Tibial nerve (tissue), 4 donors: ENCODE results near the gene PLEKHG7. TPM values are rescaled to one million over a fixed set of nuclear protein-coding genes. Genes with fewer than 3 reads are reported as not detected.

Experiments
- DNase-seq, 2 donors: peaks; one replicate each; pipeline ENCODE4 v3.0.0-alpha.2; 2019; ENCODE audit warnings: low spot score in 2 of 2
- H3K27ac ChIP-seq, 4 donors: fragments of 200-600 bp; sonication (generic) in 3 of 4; one replicate each; pipeline ENCODE4 v1.5.1; 2017 to 2019; ENCODE audit warnings: mild to moderate bottlenecking in 1 of 4
- H3K27me3 ChIP-seq, 2 donors: fragments of 200-600 bp; sonication (generic) in 1 of 2; one replicate each; pipeline versions ENCODE4 v1.5.1 to v1.6.0; 2017 to 2019
- H3K36me3 ChIP-seq, 3 donors: fragments of 200-600 bp; sonication (generic); one replicate each; pipeline ENCODE4 v1.5.1; 2018 to 2019
- H3K4me1 ChIP-seq, 4 donors: fragments of 200-600 bp; sonication (generic) in 3 of 4; one replicate each; pipeline ENCODE4 v1.5.1; 2017 to 2019
- H3K4me3 ChIP-seq, 4 donors: fragments of 200-600 bp; sonication (generic) in 3 of 4; one replicate each; pipeline ENCODE4 v1.5.1; 2017 to 2019; ENCODE audit warnings: mild to moderate bottlenecking in 1 of 4, moderate library complexity in 1 of 4
- H3K9me3 ChIP-seq, 4 donors: fragments of 200-600 bp; sonication (generic) in 3 of 4; one replicate each; pipeline ENCODE4 v1.5.1; 2017 to 2019
- CTCF ChIP-seq, 5 experiments: fragments of 200-600 bp in 3 of 5; fragments of 450-650 bp in 2 of 5; sonication (generic) in 3 of 5; IDR thresholded peaks; one replicate each; pipeline ENCODE4 v1.5.1; 2016 to 2019; ENCODE audit warnings: antibody characterized with exemption in 5 of 5, mild to moderate bottlenecking in 3 of 5, moderate library complexity in 2 of 5
- EP300 ChIP-seq, 2 donors: sonication (generic); formaldehyde crosslinking; IDR thresholded peaks; one replicate each; pipeline ENCODE4 v1.6.1; 2017; ENCODE audit warnings: antibody characterized with exemption in 2 of 2, mild to moderate bottlenecking in 1 of 2
- POLR2A ChIP-seq, 2 donors: fragments of 450-650 bp; IDR thresholded peaks; one replicate each; pipeline ENCODE4 v1.6.1; 2017; ENCODE audit warnings: antibody characterized with exemption in 2 of 2, mild to moderate bottlenecking in 2 of 2, moderate library complexity in 2 of 2
- WGBS, 2 donors: methylation state at CpG; one replicate each; pipeline ENCODE4 v1.1.5; 2018; 5-methylcytosine and 5-hydroxymethylcytosine counted together
- total RNA-seq, 4 donors: library from RNA; depleted of rRNA; stranded (reverse); fragments of >200 nt; gene quantifications; one replicate each; pipeline ENCODE4 v1.1.0, GENCODE V29; 2016

PLEKHG7 gene
- total RNA-seq, 4 donors from 2014 or later: 1.2 to 3.1 (median 2.2) TPM

GRCh38 chr12:92721130-92721529 lies 18.3 kb downstream of the PLEKHG7 start:
- Histone ChIP-seq H3K4me3 (no peak overlapping the region), H3K27ac (no peak overlapping the region), H3K4me1 (peaks cover 0 to 11% (median 0%) of the 10 kb centered on the region in 4 donors), H3K36me3 (no peaks in the 10 kb centered on the region), H3K9me3 (peaks cover 0 to 13% (median 0%) of the 10 kb centered on the region in 4 donors), H3K27me3 (no peaks in the 10 kb centered on the region)
- 54 to 64% methylated on average over 8 of the region's 8 CpGs for WGBS, 2 donors
- TF ChIP-seq EP300 (IDR thresholded peaks at IDR 0.05): no peak
- no peak for TF ChIP-seq POLR2A (IDR thresholded peaks at IDR 0.05)
- TF ChIP-seq CTCF (IDR thresholded peaks at IDR 0.05): no peak
- no peak for DNase-seq

- no peaks in the 10 kb centered on the region for H3K36me3 ChIP-seq
- 70 to 78% methylated on average over 1 of the region's 1 CpG for WGBS, 2 donors
- H3K9me3 ChIP-seq: peaks cover 0 to 13% (median 0%) of the 10 kb centered on the region in 4 donors
- H3K27ac ChIP-seq: no peak overlapping the region
- DNase-seq: no peak
- peaks cover 0 to 11% (median 0%) of the 10 kb centered on the region in 4 donors for H3K4me1 ChIP-seq
- no peaks in the 10 kb centered on the region for H3K27me3 ChIP-seq
- no peak overlapping the region for H3K4me3 ChIP-seq
- TF ChIP-seq POLR2A (IDR thresholded peaks at IDR 0.05) (no peak), CTCF (IDR thresholded peaks at IDR 0.05) (no peak), EP300 (IDR thresholded peaks at IDR 0.05) (no peak)
These were observed 18.9 kb downstream of the PLEKHG7 start for GRCh38 chr12:92721656-92722055.

- H3K27me3 ChIP-seq: no peaks in the 10 kb centered on the region
- peaks cover 0 to 7% (median 0%) of the 10 kb centered on the region in 4 donors for H3K4me1 ChIP-seq
- DNase-seq: no peak
- H3K9me3 ChIP-seq: peaks cover 0 to 13% (median 0%) of the 10 kb centered on the region in 4 donors
- TF ChIP-seq CTCF (IDR thresholded peaks at IDR 0.05) (no peak), EP300 (IDR thresholded peaks at IDR 0.05) (no peak), POLR2A (IDR thresholded peaks at IDR 0.05) (no peak)
- 76 to 80% methylated on average over 3 of the region's 3 CpGs for WGBS, 2 donors
- no peak overlapping the region for H3K27ac ChIP-seq
- H3K36me3 ChIP-seq: no peaks in the 10 kb centered on the region
- H3K4me3 ChIP-seq: no peak overlapping the region
These were observed 20.1 kb downstream of the PLEKHG7 start for GRCh38 chr12:92722897-92723296.

- no peaks in the 10 kb centered on the region for H3K27me3 ChIP-seq
- TF ChIP-seq EP300 (IDR thresholded peaks at IDR 0.05) (no peak), CTCF (IDR thresholded peaks at IDR 0.05) (no peak), POLR2A (IDR thresholded peaks at IDR 0.05) (no peak)
- peaks cover 0 to 13% (median 0%) of the 10 kb centered on the region in 4 donors for H3K9me3 ChIP-seq
- 78 to 87% methylated on average over 4 of the region's 4 CpGs for WGBS, 2 donors
- no peak for DNase-seq
- H3K4me1 ChIP-seq: no peaks in the 10 kb centered on the region
- no peak overlapping the region for H3K4me3 ChIP-seq
- H3K36me3 ChIP-seq: no peaks in the 10 kb centered on the region
- H3K27ac ChIP-seq: no peak overlapping the region
These were observed 24.1 kb downstream of the PLEKHG7 start for GRCh38 chr12:92726850-92727249.

- no peaks in the 10 kb centered on the region for H3K36me3 ChIP-seq
- DNase-seq: no peak
- TF ChIP-seq EP300 (IDR thresholded peaks at IDR 0.05) (no peak), POLR2A (IDR thresholded peaks at IDR 0.05) (no peak), CTCF (IDR thresholded peaks at IDR 0.05) (no peak)
These were observed 27.1 kb downstream of the PLEKHG7 start for GRCh38 chr12:92729773-92730305.

More at GRCh38 chr12:92729773-92730305, 27.1 kb downstream of the PLEKHG7 start:
- H3K9me3 ChIP-seq: peaks cover 0 to 5% (median 0%) of the 10 kb centered on the region in 4 donors
- H3K27ac ChIP-seq: no peak overlapping the region
- H3K4me3 ChIP-seq: no peak overlapping the region
- H3K4me1 ChIP-seq: peaks cover 0 to 9% (median 0%) of the 10 kb centered on the region in 4 donors
- WGBS, 2 donors: 52 to 74% methylated on average over 1 of the region's 1 CpG
- no peaks in the 10 kb centered on the region for H3K27me3 ChIP-seq
